ENCODE measurements around the gene WDR73.

DNA sequence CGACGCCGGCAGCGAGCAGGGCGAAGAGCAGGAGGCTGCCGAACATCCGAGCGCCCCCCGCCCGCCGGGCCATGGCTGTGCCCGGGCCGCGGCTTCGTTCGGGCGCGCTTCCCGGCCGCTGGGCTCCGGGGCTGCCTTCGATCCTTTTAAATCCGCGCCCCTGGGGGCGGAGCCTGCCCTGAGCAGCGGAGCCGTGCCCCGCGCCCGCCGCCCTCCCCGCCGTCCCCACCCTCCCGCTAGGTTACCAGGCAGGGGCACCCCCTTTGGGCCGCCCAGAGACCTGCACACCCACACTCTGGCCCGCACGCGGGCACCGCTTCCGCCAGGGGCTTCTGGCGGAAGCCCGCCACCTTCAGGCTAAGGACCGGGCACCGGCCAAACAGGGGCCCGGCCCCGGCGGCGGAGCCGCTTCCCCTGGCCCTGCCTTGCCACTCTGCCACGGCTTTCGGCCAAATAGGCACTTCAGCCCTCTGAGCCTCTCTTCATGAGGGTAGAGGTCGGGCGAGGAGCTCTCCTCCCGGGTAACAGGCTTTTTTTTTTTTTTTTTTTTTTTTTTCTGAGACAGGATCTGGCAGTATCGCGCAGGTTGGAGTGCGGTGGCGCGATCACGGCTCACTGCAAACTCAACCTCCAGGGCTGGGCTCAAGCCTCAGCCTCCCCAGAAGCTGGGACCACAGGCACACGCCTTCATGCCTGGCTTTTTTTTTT lies 4.2 kb upstream of the WDR73 start, which contains the start of gene NMB:
- TF ChIP-seq, protein P1, sequence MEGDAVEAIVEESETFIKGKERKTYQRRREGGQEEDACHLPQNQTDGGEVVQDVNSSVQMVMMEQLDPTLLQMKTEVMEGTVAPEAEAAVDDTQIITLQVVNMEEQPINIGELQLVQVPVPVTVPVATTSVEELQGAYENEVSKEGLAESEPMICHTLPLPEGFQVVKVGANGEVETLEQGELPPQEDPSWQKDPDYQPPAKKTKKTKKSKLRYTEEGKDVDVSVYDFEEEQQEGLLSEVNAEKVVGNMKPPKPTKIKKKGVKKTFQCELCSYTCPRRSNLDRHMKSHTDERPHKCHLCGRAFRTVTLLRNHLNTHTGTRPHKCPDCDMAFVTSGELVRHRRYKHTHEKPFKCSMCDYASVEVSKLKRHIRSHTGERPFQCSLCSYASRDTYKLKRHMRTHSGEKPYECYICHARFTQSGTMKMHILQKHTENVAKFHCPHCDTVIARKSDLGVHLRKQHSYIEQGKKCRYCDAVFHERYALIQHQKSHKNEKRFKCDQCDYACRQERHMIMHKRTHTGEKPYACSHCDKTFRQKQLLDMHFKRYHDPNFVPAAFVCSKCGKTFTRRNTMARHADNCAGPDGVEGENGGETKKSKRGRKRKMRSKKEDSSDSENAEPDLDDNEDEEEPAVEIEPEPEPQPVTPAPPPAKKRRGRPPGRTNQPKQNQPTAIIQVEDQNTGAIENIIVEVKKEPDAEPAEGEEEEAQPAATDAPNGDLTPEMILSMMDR (IDR thresholded peaks at IDR 0.05): peak; percentile 61 to 91 (median 76)
- TF ChIP-seq EP300 (IDR thresholded peaks at IDR 0.05) (no peak), POLR2A (IDR thresholded peaks at IDR 0.05) (peak in 1 of 4 donors; percentile 50)

All from upper lobe of left lung (tissue), 4 donors.